Mesendoderm (in vitro differentiated cells): ENCODE results near the gene SND1.

Experiments
- DNase-seq: peaks from one replicate; pipeline ENCODE4 v3.0.0; 2013
- H2AK5ac ChIP-seq: 2 replicates; pipeline ENCODE4 v1.6.1; 2013; ENCODE audit warnings: low read length, inconsistent platforms
- H2BK120ac ChIP-seq: 2 replicates; pipeline ENCODE4 v1.6.1; 2013; ENCODE audit warnings: low read depth, mild to moderate bottlenecking, low read length, moderate library complexity, mixed read lengths
- H2BK15ac ChIP-seq: replicated peaks from 2 replicates; pipeline ENCODE4 v1.6.1; 2013; ENCODE audit warnings: low read depth, mild to moderate bottlenecking, moderate library complexity
- H2BK5ac ChIP-seq: 2 replicates; pipeline ENCODE4 v1.6.1; 2013; ENCODE audit warnings: low read length, inconsistent platforms
- H3K18ac ChIP-seq: 2 replicates; pipeline ENCODE4 v1.6.1; 2013; ENCODE audit warnings: mild to moderate bottlenecking, low read length, mixed read lengths
- H3K23ac ChIP-seq: one replicate; pipeline ENCODE4 v1.6.1; 2013; ENCODE audit warnings: low read length
- H3K27ac ChIP-seq: 2 replicates; pipeline ENCODE4 v1.5.1; 2013; ENCODE audit warnings: low read depth, mild to moderate bottlenecking, inconsistent platforms, low read length, moderate library complexity
- H3K27me3 ChIP-seq: 2 replicates; pipeline ENCODE4 v1.6.1; 2013; ENCODE audit warnings: low read length, control low read depth, mild to moderate bottlenecking, inconsistent platforms; ENCODE audit not compliant: insufficient read depth, poor library complexity
- H3K36me3 ChIP-seq: 2 replicates; pipeline ENCODE4 v1.6.1; 2013; ENCODE audit warnings: low read length, inconsistent platforms; ENCODE audit not compliant: control insufficient read depth, insufficient read depth
- H3K4ac ChIP-seq: one replicate; pipeline ENCODE4 v1.6.1; 2013; ENCODE audit warnings: low read depth, mild to moderate bottlenecking, low read length, moderate library complexity
- H3K4me1 ChIP-seq: 2 replicates; pipeline ENCODE4 v1.6.1; 2013; ENCODE audit warnings: low read depth, low read length, inconsistent platforms; ENCODE audit not compliant: control insufficient read depth
- H3K4me2 ChIP-seq: 2 replicates; pipeline ENCODE4 v1.6.1; 2013; ENCODE audit warnings: low read length
- H3K4me3 ChIP-seq: 2 replicates; pipeline ENCODE4 v1.5.1; 2013; ENCODE audit warnings: mild to moderate bottlenecking, low read length
- H3K56ac ChIP-seq: one replicate; pipeline ENCODE4 v1.6.1; 2013; ENCODE audit warnings: low read length
- H3K79me1 ChIP-seq: 2 replicates; pipeline ENCODE4 v1.6.1; 2013; ENCODE audit warnings: low read length, inconsistent platforms
- H3K79me2 ChIP-seq: 2 replicates; pipeline ENCODE4 v1.6.1; 2013; ENCODE audit warnings: mild to moderate bottlenecking, low read length; ENCODE audit not compliant: control insufficient read depth, insufficient read depth
- H3K9ac ChIP-seq: 2 replicates; pipeline ENCODE4 v1.6.1; 2013; ENCODE audit warnings: low read length, inconsistent platforms
- H4K5ac ChIP-seq: one replicate; pipeline ENCODE4 v1.6.1; 2013; ENCODE audit warnings: low read length
- H4K8ac ChIP-seq: one replicate; pipeline ENCODE4 v1.6.1; 2013; ENCODE audit warnings: low read depth, mild to moderate bottlenecking, control low read depth, low read length, moderate library complexity
- WGBS: extraction: QIAGEN DNeasy Blood & Tissue Kit; methylation state at CpG from one replicate; pipeline ENCODE4 v1.1.7; 2013; ENCODE audit warnings: low lambda C conversion rate, missing lambda C conversion rate; ENCODE audit not compliant: insufficient coverage; ENCODE audit errors: extremely low coverage; 5-methylcytosine and 5-hydroxymethylcytosine counted together

Gene SND1

DNA sequence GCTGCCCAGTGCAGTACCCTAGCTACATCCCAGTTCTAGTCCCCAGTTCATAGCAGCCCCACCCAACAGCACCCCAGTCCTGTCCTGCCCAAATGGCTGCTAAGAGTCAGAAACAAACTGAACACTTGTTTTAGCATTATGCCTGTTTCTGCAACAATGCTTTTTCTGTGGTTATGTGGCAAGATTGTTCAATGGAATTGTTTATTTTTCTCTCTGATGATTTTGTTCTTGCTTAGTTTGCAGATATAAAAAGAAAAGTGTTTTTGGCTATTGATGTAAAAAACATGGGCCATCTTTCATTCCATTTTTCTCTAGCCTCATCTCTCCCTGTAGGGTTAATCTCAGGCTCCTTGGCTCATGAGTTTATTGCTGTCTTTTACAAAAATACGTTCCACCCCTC, 336.8 kb downstream of the SND1 start:
- H3K9ac ChIP-seq: no peak overlapping the region
- H3K27ac ChIP-seq: no peak overlapping the region
- H3K23ac ChIP-seq: no peak overlapping the region
- H2BK120ac ChIP-seq: no peak overlapping the region
- H4K8ac ChIP-seq: no peak overlapping the region
- DNase-seq: no peak
- no peaks in the 10 kb centered on the region for H3K79me2 ChIP-seq
- no peak overlapping the region for H2AK5ac ChIP-seq
- H3K18ac ChIP-seq: no peak overlapping the region
- H3K27me3 ChIP-seq: no peaks in the 10 kb centered on the region
- no peak overlapping the region for H2BK5ac ChIP-seq
- peaks cover 3% of the 10 kb centered on the region for H3K79me1 ChIP-seq
- H3K36me3 ChIP-seq: no peaks in the 10 kb centered on the region
- no peak overlapping the region for H3K56ac ChIP-seq
- H4K5ac ChIP-seq: no peak overlapping the region
- H3K4me2 ChIP-seq: no peak overlapping the region
- H3K4me3 ChIP-seq: no peak overlapping the region
- WGBS: no CpG with 5 or more reads among the region's 1 CpG
- no peaks in the 10 kb centered on the region for H3K4me1 ChIP-seq
- H2BK15ac ChIP-seq: no peak overlapping the region
- H3K4ac ChIP-seq: no peak overlapping the region

- Histone ChIP-seq H3K4me3 (no peak overlapping the region), H3K9ac (no peak overlapping the region)
- WGBS: no CpG with 5 or more reads among the region's 6 CpGs
Observed at GRCh38 chr7:127993317-127993716, 341.3 kb downstream of the SND1 start.

DNA sequence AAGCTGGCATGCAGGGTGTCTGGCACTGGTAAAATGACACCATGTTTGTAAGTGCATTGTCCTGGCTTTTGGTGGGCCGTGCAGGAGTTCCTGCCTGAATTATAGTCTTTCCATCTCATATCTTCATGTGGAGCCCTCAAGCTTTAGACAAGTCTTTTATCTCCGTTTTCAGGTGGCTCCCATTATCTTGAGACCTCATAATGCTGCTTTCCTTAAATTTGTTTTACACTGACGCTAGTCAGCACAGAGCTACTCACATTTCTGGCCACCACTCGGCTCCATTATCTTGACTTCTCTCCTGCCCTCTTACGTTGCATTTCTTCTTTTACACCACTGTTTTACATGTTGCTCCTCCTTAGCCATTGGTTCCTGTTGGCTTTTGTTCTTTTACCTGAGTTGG, 342.0 kb downstream of the SND1 start:
- no peak overlapping the region for H3K23ac ChIP-seq
- H3K4me2 ChIP-seq: no peak overlapping the region
- H3K56ac ChIP-seq: no peak overlapping the region
- H4K5ac ChIP-seq: no peak overlapping the region
- H3K4me3 ChIP-seq: no peak overlapping the region
- no peaks in the 10 kb centered on the region for H3K79me2 ChIP-seq
- H2BK120ac ChIP-seq: no peak overlapping the region
- no peak overlapping the region for H2BK15ac ChIP-seq
- no peak overlapping the region for H3K4ac ChIP-seq
- no peaks in the 10 kb centered on the region for H3K27me3 ChIP-seq
- H3K79me1 ChIP-seq: peaks cover 3% of the 10 kb centered on the region
- H2AK5ac ChIP-seq: no peak overlapping the region
- H3K4me1 ChIP-seq: peaks cover 2% of the 10 kb centered on the region
- no peak overlapping the region for H3K9ac ChIP-seq
- no peak overlapping the region for H2BK5ac ChIP-seq
- DNase-seq: no peak
- WGBS: no CpG with 5 or more reads among the region's 5 CpGs
- no peak overlapping the region for H3K27ac ChIP-seq
- no peaks in the 10 kb centered on the region for H3K36me3 ChIP-seq
- no peak overlapping the region for H3K18ac ChIP-seq
- H4K8ac ChIP-seq: no peak overlapping the region

More at GRCh38 chr7:127993317-127993716, 341.3 kb downstream of the SND1 start:
- H3K27me3 ChIP-seq: no peaks in the 10 kb centered on the region
- no peak overlapping the region for H3K56ac ChIP-seq
- no peak overlapping the region for H2BK5ac ChIP-seq
- H2BK120ac ChIP-seq: no peak overlapping the region
- H4K5ac ChIP-seq: no peak overlapping the region
- no peak overlapping the region for H3K23ac ChIP-seq
- H3K36me3 ChIP-seq: no peaks in the 10 kb centered on the region
- no peak overlapping the region for H3K4me2 ChIP-seq
- no peak overlapping the region for H3K27ac ChIP-seq
- H4K8ac ChIP-seq: no peak overlapping the region
- H3K4me1 ChIP-seq: peaks cover 2% of the 10 kb centered on the region
- H3K79me1 ChIP-seq: peaks cover 4% of the 10 kb centered on the region
- no peak overlapping the region for H3K18ac ChIP-seq
- DNase-seq: no peak
- no peak overlapping the region for H3K4ac ChIP-seq
- H2AK5ac ChIP-seq: no peak overlapping the region
- no peak overlapping the region for H2BK15ac ChIP-seq
- no peaks in the 10 kb centered on the region for H3K79me2 ChIP-seq

DNA sequence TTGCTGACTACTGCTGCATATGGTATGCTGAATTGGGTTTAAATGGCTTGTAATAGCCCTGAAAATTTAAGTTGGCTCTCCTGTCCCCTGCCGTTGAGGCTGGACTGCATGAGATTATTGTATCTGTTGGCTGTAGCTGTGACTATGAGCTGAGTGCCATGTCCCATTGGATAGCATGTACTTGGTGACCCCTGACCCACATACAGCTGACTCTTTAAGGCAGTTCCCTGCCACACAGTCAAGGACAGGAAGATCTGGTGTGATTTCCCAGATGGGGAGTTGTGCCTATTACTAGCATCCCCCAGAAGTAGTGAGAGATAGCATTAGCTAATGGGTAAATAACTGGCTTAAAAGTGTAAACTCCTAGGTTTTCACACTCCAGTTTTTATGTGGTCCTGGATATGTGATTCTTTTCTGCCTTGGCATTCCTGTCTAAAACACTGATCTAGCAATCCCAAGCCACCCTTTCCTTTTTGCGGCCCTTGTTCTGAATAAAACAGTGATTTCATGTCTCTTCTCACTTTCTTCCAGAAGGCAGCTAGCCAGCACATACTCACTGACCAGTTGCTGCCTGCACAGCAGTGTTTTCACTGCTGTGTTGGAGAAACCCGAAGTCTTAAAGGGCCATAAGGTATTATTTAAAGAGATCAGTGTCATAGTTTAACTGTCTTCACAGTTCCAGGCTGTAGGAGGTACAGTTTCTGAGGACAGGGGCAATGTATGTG, 343.3 kb downstream of the SND1 start:
- Histone ChIP-seq H3K79me2 (no peaks in the 10 kb centered on the region), H3K9ac (no peak overlapping the region), H3K56ac (no peak overlapping the region), H4K5ac (no peak overlapping the region), H3K4me2 (no peak overlapping the region), H3K4me3 (no peak overlapping the region), H3K18ac (no peak overlapping the region), H2BK5ac (no peak overlapping the region), H3K27me3 (no peaks in the 10 kb centered on the region), H3K36me3 (no peaks in the 10 kb centered on the region), H3K4me1 (peaks cover 2% of the 10 kb centered on the region), H4K8ac (no peak overlapping the region), H2AK5ac (no peak overlapping the region), H3K79me1 (peaks cover 3% of the 10 kb centered on the region), H3K23ac (no peak overlapping the region), H3K4ac (no peak overlapping the region), H2BK120ac (no peak overlapping the region), H3K27ac (no peak overlapping the region), H2BK15ac (no peak overlapping the region)
- no peak for DNase-seq
- WGBS: no CpG with 5 or more reads among the region's 3 CpGs

GRCh38 chr7:127995881-127996215, 343.9 kb downstream of the SND1 start:
- no peak overlapping the region for H2BK5ac ChIP-seq
- no peak overlapping the region for H3K4me2 ChIP-seq
- peaks cover 3% of the 10 kb centered on the region for H3K79me1 ChIP-seq
- H3K4me3 ChIP-seq: no peak overlapping the region
- no peak overlapping the region for H4K8ac ChIP-seq
- no peak overlapping the region for H3K9ac ChIP-seq
- H3K4ac ChIP-seq: no peak overlapping the region
- no peak overlapping the region for H3K23ac ChIP-seq
- H3K4me1 ChIP-seq: peaks cover 2% of the 10 kb centered on the region
- H3K56ac ChIP-seq: no peak overlapping the region
- H3K18ac ChIP-seq: no peak overlapping the region
- H2BK120ac ChIP-seq: no peak overlapping the region
- no peaks in the 10 kb centered on the region for H3K79me2 ChIP-seq
- no peaks in the 10 kb centered on the region for H3K27me3 ChIP-seq
- no peak overlapping the region for H3K27ac ChIP-seq
- DNase-seq: no peak
- no peak overlapping the region for H4K5ac ChIP-seq
- no peak overlapping the region for H2BK15ac ChIP-seq
- H2AK5ac ChIP-seq: no peak overlapping the region
- WGBS: no CpG with 5 or more reads among the region's 3 CpGs
- no peaks in the 10 kb centered on the region for H3K36me3 ChIP-seq
